HG03175 (cell line): ENCODE data around the gene ACSF3.
A peak's percentile ranks its signal among the peaks of the same experiment; 100 is the strongest.

ENCODE experiments used
- ATAC-seq: cut with Tn5 transposase; IDR thresholded peaks from one replicate; pipeline ENCODE4 v1.9.1; 2021; ENCODE audit warnings: mild to moderate bottlenecking, moderate library complexity; ENCODE audit not compliant: unreplicated experiment

Gene ACSF3

DNA sequence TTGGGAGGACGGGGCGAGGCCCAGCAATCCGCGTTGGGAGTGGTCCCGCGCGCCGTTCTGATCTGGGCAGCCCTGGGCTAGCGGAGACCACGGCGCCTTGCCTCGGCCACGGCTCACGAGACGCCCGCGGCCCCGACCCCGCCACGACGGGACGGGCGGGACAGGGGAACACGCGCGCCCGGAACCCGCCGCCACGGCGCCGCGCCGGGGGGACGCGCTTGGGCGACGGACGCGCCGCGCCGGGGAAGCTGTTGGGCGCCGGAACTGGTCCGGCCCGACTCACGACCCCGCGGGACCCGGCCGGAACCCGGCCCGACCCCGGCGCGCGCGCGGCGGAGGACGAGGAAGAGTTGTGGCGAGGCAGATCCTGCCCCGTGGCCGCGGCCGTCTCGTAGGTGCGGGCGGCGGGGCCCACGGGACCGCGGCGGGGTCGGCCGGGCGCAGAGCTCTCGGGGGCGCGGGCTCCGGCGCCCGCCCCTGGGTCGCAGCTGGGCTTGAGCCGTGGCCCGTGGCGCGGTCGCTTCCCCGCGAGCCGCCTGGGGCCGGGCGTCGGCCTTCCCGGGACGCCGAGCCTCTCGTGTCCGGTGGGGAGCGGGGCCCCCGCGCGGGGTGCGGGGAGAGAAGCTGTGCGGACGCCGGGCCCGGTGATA lies at the start of gene ACSF3:
Gene ACSF3, plus strand, starts transcription at position 251 of the 650 bp plus-strand sequence. CDS start 6,830 bp downstream, outside the sequence.
- peak; percentile 59 for ATAC-seq

DNA sequence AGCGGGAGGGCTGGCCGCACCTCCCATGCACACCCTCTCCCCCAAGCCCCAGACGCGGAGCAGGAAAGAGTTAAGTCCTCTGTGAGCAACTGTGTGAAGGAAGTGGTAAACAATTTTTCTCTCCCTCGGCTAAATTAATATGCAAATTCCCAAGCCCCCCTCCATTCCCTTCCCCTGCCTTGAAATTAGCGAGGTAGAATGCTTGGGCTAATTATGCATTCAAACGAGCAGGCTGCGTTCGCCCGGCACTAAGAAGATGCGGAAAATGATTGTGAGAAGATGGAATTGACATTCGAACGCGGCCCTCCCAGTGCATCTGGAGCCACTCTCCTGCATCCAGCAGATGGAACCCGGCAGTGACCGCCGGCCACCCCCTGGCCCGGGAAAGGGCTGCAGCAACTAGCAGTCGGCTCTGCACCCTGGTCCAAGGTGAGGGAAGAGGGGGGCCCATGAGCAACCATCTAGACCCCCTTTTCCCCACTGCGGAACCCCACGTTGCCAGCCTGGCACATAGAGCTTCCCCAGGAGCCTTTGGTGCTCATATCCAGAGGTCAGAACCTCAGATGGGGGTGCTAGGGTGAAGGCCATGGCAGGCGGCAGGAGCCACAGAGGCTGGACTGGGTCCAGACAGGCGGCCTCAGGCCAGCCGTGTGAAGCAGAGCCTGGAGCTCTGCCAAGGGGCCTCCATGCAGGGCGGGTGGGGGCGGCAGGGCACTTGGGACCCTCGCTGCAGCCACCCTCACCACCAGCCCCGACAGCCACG lies 49.1 kb upstream of the ACSF3 start:
- no peak for ATAC-seq

DNA sequence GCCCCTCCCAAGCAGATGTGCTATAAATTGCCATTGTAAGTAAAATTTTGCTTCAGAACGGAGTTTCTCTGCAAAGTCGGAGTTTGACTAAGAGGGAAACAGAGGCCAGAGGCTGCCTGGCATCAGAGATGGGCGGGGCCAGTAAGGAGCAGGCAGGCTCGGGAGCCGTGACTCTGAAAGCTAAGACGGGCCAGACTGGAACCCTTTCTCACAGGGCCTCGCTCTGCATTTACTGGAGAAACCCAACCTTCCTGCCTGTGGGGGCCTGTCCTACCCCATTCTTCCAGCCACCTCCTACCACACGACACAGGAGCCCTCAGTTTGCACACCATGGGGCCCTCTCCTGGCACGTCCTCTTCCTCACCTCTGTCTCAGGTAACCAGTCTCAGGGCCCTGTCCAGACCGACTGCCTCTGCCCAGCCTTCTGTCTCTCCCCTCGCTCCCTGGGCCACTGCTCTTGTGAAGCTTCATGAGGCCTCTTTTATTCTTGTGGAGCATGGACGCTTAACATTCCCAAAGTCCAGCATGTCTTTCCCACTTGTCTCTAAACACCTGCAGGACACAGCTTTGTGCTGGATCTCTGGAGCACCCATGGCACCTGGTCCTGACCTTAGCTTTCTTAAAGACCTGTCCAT lies 48.4 kb upstream of the ACSF3 start:
- ATAC-seq, result no peak

- ATAC-seq, result no peak
Measured at GRCh38 chr16:89045881-89046280, 47.8 kb upstream of the ACSF3 start.

DNA sequence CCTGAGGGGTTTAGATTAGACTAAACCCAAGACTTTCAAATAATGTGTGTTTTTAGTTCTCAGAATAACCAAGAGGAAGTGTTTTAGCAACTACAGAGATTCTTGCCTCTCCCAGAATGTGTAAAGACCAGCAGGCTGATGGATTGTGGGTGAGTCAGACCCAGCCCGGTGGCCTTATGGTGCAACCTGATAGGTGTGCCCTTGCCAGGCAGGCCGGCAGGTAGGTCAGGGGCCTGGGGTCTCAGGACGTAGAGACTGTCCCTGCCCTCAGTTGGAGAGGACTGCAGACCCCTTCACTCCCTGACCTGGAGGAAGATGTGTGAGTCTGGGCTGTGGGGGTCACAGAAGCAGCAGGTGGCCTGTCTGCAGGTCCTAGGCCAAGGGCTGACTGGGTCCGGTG lies 47.2 kb upstream of the ACSF3 start:
- no peak for ATAC-seq

DNA sequence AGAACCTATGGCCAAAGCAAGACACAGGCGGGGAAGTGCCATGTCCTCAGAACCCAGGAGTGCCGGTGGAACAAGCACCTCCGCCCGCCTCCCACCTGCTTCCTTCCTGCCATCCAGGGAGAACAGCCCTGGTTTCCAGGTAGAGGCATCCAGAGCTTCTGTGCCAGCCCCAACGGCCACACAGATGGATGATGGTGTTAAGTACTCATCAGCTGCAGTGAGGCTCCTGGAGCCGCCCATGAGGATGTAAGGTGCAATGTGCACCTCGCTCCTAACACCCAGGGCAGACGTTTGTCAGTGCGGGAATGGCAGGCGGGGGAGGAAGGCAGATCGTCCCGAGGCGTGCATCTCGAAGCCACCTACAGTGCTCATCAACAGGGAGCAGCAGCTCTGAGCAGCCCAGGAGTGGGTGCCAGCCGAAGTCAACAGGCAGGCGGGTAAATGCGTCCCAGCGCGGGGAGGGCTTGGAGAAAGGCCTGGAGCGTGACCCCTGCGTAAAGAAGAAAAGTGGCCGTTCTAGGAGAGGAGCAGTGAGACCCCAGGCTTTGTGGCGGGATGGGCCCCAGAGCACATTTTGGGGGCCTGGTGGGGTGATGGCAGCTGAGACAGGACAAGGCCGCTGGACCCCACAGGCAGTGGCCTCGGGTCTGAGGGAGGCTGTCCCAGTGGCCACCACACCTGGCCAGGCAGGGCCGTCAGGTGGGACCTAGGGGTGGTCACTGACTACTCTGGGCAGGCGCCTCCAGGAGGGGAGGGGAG lies 46.1 kb upstream of the ACSF3 start:
- no peak for ATAC-seq

DNA sequence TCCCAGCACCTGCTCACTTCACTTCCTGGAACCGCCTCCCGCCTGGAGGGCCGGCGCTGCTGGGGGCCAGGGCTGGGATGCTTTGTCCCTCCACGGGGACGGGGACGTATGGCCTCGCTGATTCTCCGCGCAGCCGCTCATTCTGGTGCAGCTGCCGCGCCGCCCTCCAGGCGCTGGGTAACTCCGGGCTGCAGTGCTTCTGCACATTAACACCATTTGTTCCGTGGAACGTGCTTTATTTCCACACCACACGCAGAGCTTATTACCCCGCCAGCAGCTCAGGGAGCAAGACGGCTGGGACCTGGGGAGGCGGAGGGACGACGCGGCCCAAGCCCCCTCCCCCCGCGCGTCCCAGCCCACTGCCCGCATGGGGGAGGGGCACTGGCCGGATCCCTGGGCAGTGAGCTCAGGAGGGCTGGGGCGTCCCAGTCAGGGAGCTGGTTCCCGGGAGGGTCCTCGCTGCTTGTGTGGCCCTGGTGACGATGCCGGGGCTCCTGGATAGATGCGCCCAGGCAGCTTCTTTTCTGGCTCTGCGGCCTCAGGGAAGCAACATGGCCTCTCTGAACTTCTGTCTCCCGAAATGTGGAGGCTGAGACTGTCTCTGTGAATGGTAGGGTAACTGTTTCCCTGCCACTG lies 45.4 kb upstream of the ACSF3 start:
- no peak for ATAC-seq

DNA sequence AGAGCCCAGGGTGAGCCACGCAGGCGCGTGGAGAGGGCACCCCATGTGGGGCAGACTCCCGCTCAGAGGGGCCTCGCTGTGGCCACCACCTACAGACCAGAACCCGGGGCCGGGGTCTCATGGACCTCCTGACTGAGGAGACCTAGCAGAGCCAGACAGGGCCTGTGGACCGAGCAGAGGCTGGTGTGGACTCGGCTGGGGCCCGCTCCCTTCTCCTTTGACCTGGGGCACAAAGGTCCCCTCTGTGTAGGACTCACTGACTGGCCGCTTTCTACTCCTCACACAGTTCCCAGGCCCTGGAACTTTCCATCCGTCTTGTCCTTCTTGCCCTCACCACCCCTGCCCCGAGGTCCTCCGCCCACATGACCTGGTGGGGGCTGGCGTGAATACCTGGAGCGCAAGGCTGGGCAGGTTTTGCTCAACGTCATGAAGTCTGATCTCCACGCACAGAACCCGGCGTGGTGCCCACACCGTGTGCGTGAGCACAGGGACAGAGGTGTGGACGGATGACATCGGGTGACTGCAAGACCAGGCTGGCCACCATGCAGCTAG lies 44.7 kb upstream of the ACSF3 start:
- no peak for ATAC-seq

- ATAC-seq, result no peak
Measured at GRCh38 chr16:89049484-89050118, 44.1 kb upstream of the ACSF3 start.

GRCh38 chr16:89050119-89050867 lies 43.4 kb upstream of the ACSF3 start:
- no peak for ATAC-seq

- ATAC-seq, result no peak
Measured at GRCh38 chr16:89050868-89051311, 42.8 kb upstream of the ACSF3 start.

- ATAC-seq, result no peak
Measured at GRCh38 chr16:89051521-89052166, 42.0 kb upstream of the ACSF3 start.

DNA sequence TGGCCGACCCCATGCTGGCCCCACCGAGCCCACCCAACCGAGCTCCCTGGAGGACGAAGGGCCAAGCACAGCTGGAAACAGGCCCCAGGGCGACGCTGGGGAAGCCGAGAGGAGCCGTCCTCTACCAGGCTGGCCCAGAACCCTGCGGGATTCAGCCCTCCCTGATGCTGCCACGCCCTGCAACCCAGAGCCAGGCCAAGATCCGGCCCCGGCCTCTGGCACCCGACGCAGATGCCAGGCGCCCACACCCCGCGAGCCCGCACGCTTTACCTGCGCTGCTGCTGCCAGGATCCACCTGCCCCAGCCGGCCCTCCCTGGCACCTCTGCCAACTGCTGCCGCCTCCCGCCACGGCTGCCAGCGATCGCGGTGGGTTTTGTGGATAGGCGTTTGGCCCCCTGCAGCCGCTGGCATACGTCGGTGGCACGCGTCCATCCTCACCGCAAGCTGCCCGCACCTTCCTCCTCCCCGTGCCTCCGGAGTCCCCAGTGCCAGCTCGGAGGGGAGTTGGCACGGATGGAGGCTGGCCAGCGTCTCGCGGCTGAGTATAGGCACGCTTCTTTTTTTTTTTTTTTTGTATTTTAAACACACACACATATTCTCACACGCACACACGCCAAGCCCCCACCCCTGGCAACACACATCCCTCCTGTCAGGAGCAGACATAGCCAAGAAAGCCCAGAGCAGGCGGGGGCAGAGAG lies 41.3 kb upstream of the ACSF3 start:
- no peak for ATAC-seq

DNA sequence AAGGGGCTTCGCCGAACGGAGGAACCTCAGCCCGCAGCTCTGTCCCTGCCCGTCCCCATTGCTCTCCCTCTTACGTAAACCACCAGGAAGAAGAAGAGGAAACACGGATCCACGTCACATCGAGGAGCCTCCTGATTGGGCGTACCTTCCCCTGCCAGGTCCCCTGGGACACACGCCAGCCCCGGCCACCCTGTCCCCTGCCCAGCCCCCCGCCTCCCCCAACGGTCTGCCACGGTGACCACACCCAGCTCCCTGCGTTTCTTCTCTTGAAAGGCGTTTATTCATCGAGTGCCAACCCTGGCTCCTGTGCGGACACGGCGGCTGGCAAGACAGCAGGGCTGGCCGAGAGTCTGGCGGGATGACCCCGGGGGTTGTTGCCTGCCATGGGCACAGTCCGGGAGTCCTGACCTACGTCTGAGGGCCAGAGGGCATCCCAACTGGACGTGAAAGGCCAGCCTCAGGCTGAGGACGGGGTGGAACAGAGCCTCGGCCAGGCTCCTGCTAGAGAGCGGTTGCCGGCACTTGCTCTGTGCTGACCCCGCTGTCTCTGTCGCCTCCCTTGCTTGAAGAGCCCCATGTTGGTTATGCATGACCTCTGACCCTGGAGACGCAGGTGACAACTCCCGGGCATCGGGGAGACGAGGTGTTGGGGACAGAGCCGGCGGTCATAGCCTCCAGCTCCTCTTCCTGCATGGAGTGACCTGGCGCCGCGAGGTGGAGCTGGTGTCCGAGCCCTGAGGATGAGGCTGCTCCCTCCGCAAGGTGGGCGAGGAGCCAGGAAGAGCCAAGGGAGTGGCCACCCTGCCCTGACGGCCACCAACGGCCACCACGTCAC lies 40.5 kb upstream of the ACSF3 start:
- no peak for ATAC-seq

- ATAC-seq, result no peak
Measured at GRCh38 chr16:89053725-89054029, 40.0 kb upstream of the ACSF3 start.

DNA sequence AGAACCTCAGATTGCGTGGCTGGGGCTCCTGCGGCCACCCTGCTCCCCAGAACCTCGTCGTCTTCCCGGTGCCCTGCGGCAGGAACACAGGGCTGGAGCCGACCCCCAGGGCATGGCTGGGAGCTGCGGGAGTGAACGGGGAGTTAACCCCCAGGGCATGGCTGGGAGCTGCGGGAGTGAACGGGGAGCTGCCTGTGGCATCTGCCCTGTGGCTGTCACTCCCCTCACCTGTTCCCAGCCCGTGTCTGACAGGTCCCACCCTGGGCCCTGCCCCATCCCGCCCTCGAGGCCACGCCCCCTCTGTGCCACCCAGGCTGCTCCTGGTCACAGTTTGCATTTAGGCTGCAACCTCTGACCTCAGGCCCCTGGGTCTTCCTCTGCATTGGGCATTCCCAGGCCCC lies 39.4 kb upstream of the ACSF3 start:
- no peak for ATAC-seq

DNA sequence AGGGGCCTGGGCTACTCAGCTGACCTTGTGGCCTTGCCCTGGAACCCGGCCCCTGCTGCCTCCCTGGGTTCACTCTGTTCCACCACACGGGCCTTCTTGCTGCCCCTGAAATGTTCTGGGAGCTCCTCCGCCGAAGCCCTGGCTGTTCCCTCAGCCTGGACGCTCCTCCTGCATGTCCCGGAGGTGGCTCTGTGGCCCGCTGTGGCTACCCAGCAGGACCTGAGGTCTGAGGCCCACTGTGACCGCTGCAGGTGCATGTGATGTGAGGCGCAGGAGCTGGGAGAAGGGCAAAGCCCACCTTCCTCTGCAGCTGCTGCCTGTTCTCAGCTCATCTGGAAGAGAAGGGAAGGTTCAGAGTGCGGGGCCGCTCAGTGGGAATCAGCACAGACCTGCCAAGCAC lies 38.9 kb upstream of the ACSF3 start:
- ATAC-seq, result no peak

DNA sequence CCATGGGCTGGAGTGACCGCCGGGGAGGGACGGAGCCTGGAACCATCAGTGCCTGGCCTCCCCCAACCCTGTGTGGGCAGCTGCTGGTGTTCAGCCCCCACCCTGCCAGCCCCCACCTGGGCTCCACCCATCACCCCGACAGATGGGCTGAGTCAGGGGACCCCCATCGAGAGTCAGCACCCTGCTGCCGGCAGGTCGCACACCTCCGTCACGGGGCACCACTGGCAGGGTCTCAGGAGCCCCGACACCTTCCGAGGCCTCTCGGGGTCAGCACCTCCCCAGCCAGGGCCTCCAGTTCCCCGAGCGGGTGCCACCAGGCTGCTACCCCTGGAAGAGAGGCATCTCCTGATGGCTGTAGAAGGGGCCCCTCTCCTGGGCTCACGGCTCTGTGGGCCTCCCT lies 38.3 kb upstream of the ACSF3 start:
- ATAC-seq, result no peak
